HEK293 (cell line): Measurements from ENCODE around the gene HDAC7.

Experiments
- FEZF1 ChIP-seq: fragments of 450-650 bp; formaldehyde crosslinking; IDR thresholded peaks from 2 replicates; pipeline ENCODE4 v1.5.1; 2016; ENCODE audit warnings: missing biosample characterization, missing genetic modification characterization
- GLIS2 ChIP-seq: fragments of 450-650 bp; formaldehyde crosslinking; IDR thresholded peaks from 2 replicates; pipeline ENCODE4 v1.5.1; 2016; ENCODE audit warnings: missing biosample characterization, missing genetic modification characterization
- KLF7 ChIP-seq: fragments of 450-650 bp; formaldehyde crosslinking; IDR thresholded peaks from 2 replicates; pipeline ENCODE4 v1.5.1; 2016; ENCODE audit warnings: missing biosample characterization, missing genetic modification characterization, borderline replicate concordance
- KLF8 ChIP-seq: fragments of 450-650 bp; formaldehyde crosslinking; IDR thresholded peaks from 2 replicates; pipeline ENCODE4 v1.5.1; 2016; ENCODE audit warnings: missing biosample characterization, missing genetic modification characterization
- KLF9 ChIP-seq: fragments of 450-650 bp; formaldehyde crosslinking; IDR thresholded peaks from 2 replicates; pipeline ENCODE4 v1.5.1; 2016; ENCODE audit warnings: missing biosample characterization, missing genetic modification characterization, low read depth
- SCRT2 ChIP-seq: fragments of 450-650 bp; formaldehyde crosslinking; IDR thresholded peaks from 2 replicates; pipeline ENCODE4 v1.5.1; 2016; ENCODE audit warnings: missing biosample characterization, missing genetic modification characterization
- YY2 ChIP-seq: fragments of 450-650 bp; formaldehyde crosslinking; IDR thresholded peaks from 2 replicates; pipeline ENCODE4 v1.5.1; 2016; ENCODE audit warnings: missing biosample characterization, missing genetic modification characterization
- ZBTB17 ChIP-seq: fragments of 450-650 bp; formaldehyde crosslinking; IDR thresholded peaks from 2 replicates; pipeline ENCODE4 v1.5.1; 2016; ENCODE audit warnings: missing biosample characterization, missing genetic modification characterization
- ZBTB20 ChIP-seq: fragments of 450-650 bp; formaldehyde crosslinking; IDR thresholded peaks from 2 replicates; pipeline ENCODE4 v1.5.1; 2016; ENCODE audit warnings: missing biosample characterization, missing genetic modification characterization
- ZBTB7A ChIP-seq: fragments of 450-650 bp; formaldehyde crosslinking; IDR thresholded peaks from 2 replicates; pipeline ENCODE4 v1.5.1; 2016; ENCODE audit warnings: low read depth, missing biosample characterization, missing genetic modification characterization
- ZFP69B ChIP-seq: fragments of 450-650 bp; formaldehyde crosslinking; IDR thresholded peaks from 2 replicates; pipeline ENCODE4 v1.5.1; 2016; ENCODE audit warnings: missing biosample characterization, missing genetic modification characterization
- ZNF221 ChIP-seq: fragments of 450-650 bp; formaldehyde crosslinking; IDR thresholded peaks from 2 replicates; pipeline ENCODE4 v1.5.1; 2017; ENCODE audit warnings: missing biosample characterization, missing genetic modification characterization, borderline replicate concordance
- ZNF223 ChIP-seq: fragments of 450-650 bp; formaldehyde crosslinking; IDR thresholded peaks from 2 replicates; pipeline ENCODE4 v1.5.1; 2016; ENCODE audit warnings: missing biosample characterization, missing genetic modification characterization
- ZNF23 ChIP-seq: fragments of 450-650 bp; formaldehyde crosslinking; IDR thresholded peaks from 2 replicates; pipeline ENCODE4 v1.5.1; 2016; ENCODE audit warnings: missing biosample characterization, missing genetic modification characterization, borderline replicate concordance
- ZNF292 ChIP-seq: fragments of 450-650 bp; formaldehyde crosslinking; IDR thresholded peaks from 2 replicates; pipeline ENCODE4 v1.5.1; 2016; ENCODE audit warnings: low read depth, missing biosample characterization, missing genetic modification characterization, borderline replicate concordance
- ZNF341 ChIP-seq: fragments of 450-650 bp; formaldehyde crosslinking; IDR thresholded peaks from 2 replicates; pipeline ENCODE4; 2016; ENCODE audit warnings: low read depth, missing biosample characterization, missing genetic modification characterization
- ZNF48 ChIP-seq: fragments of 450-650 bp; formaldehyde crosslinking; IDR thresholded peaks from 2 replicates; pipeline ENCODE4 v1.5.1; 2016; ENCODE audit warnings: missing biosample characterization, missing genetic modification characterization
- ZNF510 ChIP-seq: fragments of 450-650 bp; formaldehyde crosslinking; IDR thresholded peaks from 2 replicates; pipeline ENCODE4 v1.5.1; 2018; ENCODE audit warnings: mild to moderate bottlenecking, missing genetic modification characterization, missing biosample characterization; ENCODE audit not compliant: insufficient replicate concordance
- ZNF548 ChIP-seq: fragments of 450-650 bp; formaldehyde crosslinking; IDR thresholded peaks from 2 replicates; pipeline ENCODE4 v1.5.1; 2016; ENCODE audit warnings: missing biosample characterization, missing genetic modification characterization
- ZNF555 ChIP-seq: fragments of 450-650 bp; formaldehyde crosslinking; conservative IDR thresholded peaks from 2 replicates; pipeline ENCODE4 v1.5.1; 2017; ENCODE audit warnings: missing biosample characterization, mild to moderate bottlenecking, missing genetic modification characterization, inconsistent platforms
- ZNF560 ChIP-seq: fragments of 450-650 bp; formaldehyde crosslinking; IDR thresholded peaks from 2 replicates; pipeline ENCODE4 v1.5.1; 2017; ENCODE audit warnings: missing biosample characterization, missing genetic modification characterization, borderline replicate concordance
- ZNF600 ChIP-seq: fragments of 450-650 bp; formaldehyde crosslinking; IDR thresholded peaks from 2 replicates; pipeline ENCODE4 v1.5.1; 2016; ENCODE audit warnings: missing biosample characterization, missing genetic modification characterization
- ZSCAN30 ChIP-seq: fragments of 450-650 bp; IDR thresholded peaks from 2 replicates; pipeline ENCODE4 v1.5.1; 2018; ENCODE audit warnings: missing biosample characterization, mild to moderate bottlenecking, missing genetic modification characterization, moderate library complexity
- TF ChIP-seq, protein P1 (sequence below): fragments of 450-650 bp; formaldehyde crosslinking; IDR thresholded peaks from 2 replicates; pipeline ENCODE4 v1.5.1; 2017; ENCODE audit warnings: missing biosample characterization, missing genetic modification characterization
- TF ChIP-seq, protein P2 (sequence below): fragments of 450-650 bp; formaldehyde crosslinking; IDR thresholded peaks from 2 replicates; pipeline ENCODE4 v1.5.0; 2017; ENCODE audit warnings: missing biosample characterization, missing genetic modification characterization, borderline replicate concordance
- TF ChIP-seq, protein P3 (sequence below): fragments of 450-650 bp; formaldehyde crosslinking; IDR thresholded peaks from 2 replicates; pipeline ENCODE4 v1.5.1; 2016; ENCODE audit warnings: missing biosample characterization, missing genetic modification characterization
- TF ChIP-seq, protein P4 (sequence below): fragments of 450-650 bp; formaldehyde crosslinking; IDR thresholded peaks from 2 replicates; pipeline ENCODE4 v1.5.1; 2016; ENCODE audit warnings: missing biosample characterization, missing genetic modification characterization
- TF ChIP-seq, protein P5 (sequence below): fragments of 450-650 bp; formaldehyde crosslinking; IDR thresholded peaks from 2 replicates; pipeline ENCODE4 v1.5.1; 2016; ENCODE audit warnings: missing biosample characterization, missing genetic modification characterization
- TF ChIP-seq, protein P6 (sequence below): fragments of 450-650 bp; formaldehyde crosslinking; IDR thresholded peaks from 2 replicates; pipeline ENCODE4 v1.5.1; 2017; ENCODE audit warnings: missing biosample characterization, missing genetic modification characterization

HDAC7 gene

DNA sequence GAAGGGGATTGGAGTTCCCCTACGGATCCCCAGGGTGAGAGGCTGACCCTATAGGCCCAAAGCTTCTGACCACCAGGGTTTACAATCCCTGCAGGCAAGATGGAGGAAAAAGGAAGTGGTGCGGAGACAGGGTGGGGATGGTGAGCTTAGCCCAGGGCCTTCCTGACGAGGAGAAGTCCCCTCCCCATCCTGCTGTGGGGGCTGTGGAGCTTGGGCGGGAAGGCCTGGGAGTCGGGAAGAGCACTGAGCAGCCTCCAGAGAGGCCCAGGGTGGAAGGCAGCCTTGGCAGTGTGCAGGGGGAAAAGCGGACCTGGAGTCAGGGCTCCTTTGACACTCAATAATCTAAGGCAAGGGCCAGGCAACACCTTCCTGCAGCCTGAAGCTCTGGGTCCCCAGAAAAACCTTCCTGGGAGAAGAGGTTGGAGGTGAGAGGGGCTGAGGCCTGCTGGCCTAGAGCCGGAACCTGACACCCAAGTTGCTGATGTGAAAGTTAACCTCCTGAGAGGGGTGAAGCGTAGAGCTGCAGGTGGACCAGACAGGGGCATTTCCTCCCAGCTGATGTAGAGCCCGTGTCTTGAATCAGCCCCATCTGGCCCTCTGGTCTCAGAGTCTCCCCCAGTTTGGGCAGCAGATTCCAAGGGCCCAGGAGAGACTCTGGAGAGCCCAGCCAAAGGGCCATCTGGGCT is 6.0 kb downstream of the HDAC7 start (continued):
- TF ChIP-seq, protein P1, sequence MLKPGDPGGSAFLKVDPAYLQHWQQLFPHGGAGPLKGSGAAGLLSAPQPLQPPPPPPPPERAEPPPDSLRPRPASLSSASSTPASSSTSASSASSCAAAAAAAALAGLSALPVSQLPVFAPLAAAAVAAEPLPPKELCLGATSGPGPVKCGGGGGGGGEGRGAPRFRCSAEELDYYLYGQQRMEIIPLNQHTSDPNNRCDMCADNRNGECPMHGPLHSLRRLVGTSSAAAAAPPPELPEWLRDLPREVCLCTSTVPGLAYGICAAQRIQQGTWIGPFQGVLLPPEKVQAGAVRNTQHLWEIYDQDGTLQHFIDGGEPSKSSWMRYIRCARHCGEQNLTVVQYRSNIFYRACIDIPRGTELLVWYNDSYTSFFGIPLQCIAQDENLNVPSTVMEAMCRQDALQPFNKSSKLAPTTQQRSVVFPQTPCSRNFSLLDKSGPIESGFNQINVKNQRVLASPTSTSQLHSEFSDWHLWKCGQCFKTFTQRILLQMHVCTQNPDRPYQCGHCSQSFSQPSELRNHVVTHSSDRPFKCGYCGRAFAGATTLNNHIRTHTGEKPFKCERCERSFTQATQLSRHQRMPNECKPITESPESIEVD (tag by site-specific recombination) = no peak
- TF ChIP-seq, protein P2, sequence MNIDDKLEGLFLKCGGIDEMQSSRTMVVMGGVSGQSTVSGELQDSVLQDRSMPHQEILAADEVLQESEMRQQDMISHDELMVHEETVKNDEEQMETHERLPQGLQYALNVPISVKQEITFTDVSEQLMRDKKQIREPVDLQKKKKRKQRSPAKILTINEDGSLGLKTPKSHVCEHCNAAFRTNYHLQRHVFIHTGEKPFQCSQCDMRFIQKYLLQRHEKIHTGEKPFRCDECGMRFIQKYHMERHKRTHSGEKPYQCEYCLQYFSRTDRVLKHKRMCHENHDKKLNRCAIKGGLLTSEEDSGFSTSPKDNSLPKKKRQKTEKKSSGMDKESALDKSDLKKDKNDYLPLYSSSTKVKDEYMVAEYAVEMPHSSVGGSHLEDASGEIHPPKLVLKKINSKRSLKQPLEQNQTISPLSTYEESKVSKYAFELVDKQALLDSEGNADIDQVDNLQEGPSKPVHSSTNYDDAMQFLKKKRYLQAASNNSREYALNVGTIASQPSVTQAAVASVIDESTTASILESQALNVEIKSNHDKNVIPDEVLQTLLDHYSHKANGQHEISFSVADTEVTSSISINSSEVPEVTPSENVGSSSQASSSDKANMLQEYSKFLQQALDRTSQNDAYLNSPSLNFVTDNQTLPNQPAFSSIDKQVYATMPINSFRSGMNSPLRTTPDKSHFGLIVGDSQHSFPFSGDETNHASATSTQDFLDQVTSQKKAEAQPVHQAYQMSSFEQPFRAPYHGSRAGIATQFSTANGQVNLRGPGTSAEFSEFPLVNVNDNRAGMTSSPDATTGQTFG = no peak
- TF ChIP-seq ZBTB7A (tag by site-specific recombination) (no peak), ZBTB20 (tag by site-specific recombination) (no peak; the same call in 1 of the 2 replicates), ZNF560 (tag by site-specific recombination) (no peak), ZSCAN30 (tag by site-specific recombination) (no peak), SCRT2 (tag by site-specific recombination) (no peak), ZNF223 (no peak), KLF7 (tag by site-specific recombination) (no peak), ZNF341 (tag by site-specific recombination) (0 out of 2 replicates have a peak, but pooled peaks have one; percentile 15), ZNF221 (tag by site-specific recombination) (no peak), ZNF548 (no peak), ZBTB17 (tag by site-specific recombination) (peak; percentile 71), KLF9 (tag by site-specific recombination) (no peak), ZNF23 (tag by site-specific recombination) (no peak), GLIS2 (0 out of 2 replicates have a peak, but pooled peaks have one; percentile 13), KLF8 (no peak), ZNF510 (no peak), FEZF1 (tag by site-specific recombination) (no peak), ZFP69B (no peak), YY2 (tag by site-specific recombination) (no peak), ZNF292 (tag by site-specific recombination) (no peak), ZNF48 (tag by site-specific recombination) (no peak), ZNF555 (tag by site-specific recombination) (no peak), ZNF600 (tag by site-specific recombination) (peak; percentile 68)
- TF ChIP-seq, protein P3, sequence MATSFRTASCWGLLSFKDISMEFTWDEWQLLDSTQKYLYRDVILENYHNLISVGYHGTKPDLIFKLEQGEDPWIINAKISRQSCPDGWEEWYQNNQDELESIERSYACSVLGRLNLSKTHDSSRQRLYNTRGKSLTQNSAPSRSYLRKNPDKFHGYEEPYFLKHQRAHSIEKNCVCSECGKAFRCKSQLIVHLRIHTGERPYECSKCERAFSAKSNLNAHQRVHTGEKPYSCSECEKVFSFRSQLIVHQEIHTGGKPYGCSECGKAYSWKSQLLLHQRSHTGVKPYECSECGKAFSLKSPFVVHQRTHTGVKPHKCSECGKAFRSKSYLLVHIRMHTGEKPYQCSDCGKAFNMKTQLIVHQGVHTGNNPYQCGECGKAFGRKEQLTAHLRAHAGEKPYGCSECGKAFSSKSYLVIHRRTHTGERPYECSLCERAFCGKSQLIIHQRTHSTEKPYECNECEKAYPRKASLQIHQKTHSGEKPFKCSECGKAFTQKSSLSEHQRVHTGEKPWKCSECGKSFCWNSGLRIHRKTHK (tag by site-specific recombination) = no peak
- TF ChIP-seq, protein P4, sequence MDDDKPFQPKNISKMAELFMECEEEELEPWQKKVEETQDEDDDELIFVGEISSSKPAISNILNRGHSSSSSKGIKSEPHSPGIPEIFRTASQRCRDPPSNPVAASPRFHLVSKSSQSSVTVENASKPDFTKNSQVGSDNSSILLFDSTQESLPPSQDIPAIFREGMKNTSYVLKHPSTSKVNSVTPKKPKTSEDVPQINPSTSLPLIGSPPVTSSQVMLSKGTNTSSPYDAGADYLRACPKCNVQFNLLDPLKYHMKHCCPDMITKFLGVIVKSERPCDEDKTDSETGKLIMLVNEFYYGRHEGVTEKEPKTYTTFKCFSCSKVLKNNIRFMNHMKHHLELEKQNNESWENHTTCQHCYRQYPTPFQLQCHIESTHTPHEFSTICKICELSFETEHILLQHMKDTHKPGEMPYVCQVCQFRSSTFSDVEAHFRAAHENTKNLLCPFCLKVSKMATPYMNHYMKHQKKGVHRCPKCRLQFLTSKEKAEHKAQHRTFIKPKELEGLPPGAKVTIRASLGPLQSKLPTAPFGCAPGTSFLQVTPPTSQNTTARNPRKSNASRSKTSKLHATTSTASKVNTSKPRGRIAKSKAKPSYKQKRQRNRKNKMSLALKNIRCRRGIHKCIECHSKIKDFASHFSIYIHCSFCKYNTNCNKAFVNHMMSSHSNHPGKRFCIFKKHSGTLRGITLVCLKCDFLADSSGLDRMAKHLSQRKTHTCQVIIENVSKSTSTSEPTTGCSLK (tag by site-specific recombination) = no peak
- TF ChIP-seq, protein P5, sequence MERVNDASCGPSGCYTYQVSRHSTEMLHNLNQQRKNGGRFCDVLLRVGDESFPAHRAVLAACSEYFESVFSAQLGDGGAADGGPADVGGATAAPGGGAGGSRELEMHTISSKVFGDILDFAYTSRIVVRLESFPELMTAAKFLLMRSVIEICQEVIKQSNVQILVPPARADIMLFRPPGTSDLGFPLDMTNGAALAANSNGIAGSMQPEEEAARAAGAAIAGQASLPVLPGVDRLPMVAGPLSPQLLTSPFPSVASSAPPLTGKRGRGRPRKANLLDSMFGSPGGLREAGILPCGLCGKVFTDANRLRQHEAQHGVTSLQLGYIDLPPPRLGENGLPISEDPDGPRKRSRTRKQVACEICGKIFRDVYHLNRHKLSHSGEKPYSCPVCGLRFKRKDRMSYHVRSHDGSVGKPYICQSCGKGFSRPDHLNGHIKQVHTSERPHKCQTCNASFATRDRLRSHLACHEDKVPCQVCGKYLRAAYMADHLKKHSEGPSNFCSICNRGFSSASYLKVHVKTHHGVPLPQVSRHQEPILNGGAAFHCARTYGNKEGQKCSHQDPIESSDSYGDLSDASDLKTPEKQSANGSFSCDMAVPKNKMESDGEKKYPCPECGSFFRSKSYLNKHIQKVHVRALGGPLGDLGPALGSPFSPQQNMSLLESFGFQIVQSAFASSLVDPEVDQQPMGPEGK (tag by site-specific recombination) = peak; percentile 32; the same call in 1 of the 2 replicates
- TF ChIP-seq, protein P6, sequence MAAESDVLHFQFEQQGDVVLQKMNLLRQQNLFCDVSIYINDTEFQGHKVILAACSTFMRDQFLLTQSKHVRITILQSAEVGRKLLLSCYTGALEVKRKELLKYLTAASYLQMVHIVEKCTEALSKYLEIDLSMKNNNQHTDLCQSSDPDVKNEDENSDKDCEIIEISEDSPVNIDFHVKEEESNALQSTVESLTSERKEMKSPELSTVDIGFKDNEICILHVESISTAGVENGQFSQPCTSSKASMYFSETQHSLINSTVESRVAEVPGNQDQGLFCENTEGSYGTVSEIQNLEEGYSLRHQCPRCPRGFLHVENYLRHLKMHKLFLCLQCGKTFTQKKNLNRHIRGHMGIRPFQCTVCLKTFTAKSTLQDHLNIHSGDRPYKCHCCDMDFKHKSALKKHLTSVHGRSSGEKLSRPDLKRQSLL = 0 out of 2 replicates have a peak, but pooled peaks have one; percentile 15
